HepG2 (cell line): ENCODE data around the gene TAF6L. TPM values are rescaled to one million over a fixed set of nuclear protein-coding genes. Genes with fewer than 3 reads are reported as not detected.
A peak's percentile ranks its signal among the peaks of the same experiment; 100 is the strongest.

ENCODE experiments used
- DRAP1 ChIP-seq: IDR thresholded peaks from 2 replicates; pipeline ENCODE4 v1.6.1; 2016; ENCODE audit warnings: missing genetic modification reagents, missing compliant biosample characterization
- HOXA3 ChIP-seq: sonication (generic); formaldehyde crosslinking; IDR thresholded peaks from 2 replicates; pipeline ENCODE4 v1.5.0; 2020; ENCODE audit warnings: missing genetic modification reagents
- KAT2B ChIP-seq: fragments of 150-350 bp; IDR thresholded peaks from 2 replicates; pipeline ENCODE4 v1.6.1; 2014; ENCODE audit warnings: low read depth, low read length, borderline replicate concordance
- MTF1 ChIP-seq: sonication (generic); formaldehyde crosslinking; IDR thresholded peaks from 2 replicates; pipeline ENCODE4 v1.5.0; 2020; ENCODE audit warnings: missing genetic modification reagents
- NBN ChIP-seq: fragments of 450-650 bp; conservative IDR thresholded peaks from 2 replicates; pipeline ENCODE4 v1.6.1; 2017
- NFE2 ChIP-seq: sonication (generic); formaldehyde crosslinking; IDR thresholded peaks from 2 replicates; pipeline ENCODE4 v1.4.0; 2020; ENCODE audit warnings: missing genetic modification reagents
- RFX3 ChIP-seq: IDR thresholded peaks from 2 replicates; pipeline ENCODE4 v1.6.1; 2016; ENCODE audit warnings: missing biosample characterization, missing genetic modification reagents
- RXRA ChIP-seq: sonication (generic); formaldehyde crosslinking; IDR thresholded peaks from 2 replicates; pipeline ENCODE4 v1.5.1; 2020; ENCODE audit warnings: missing genetic modification reagents
- SAFB2 ChIP-seq: sonication (generic); formaldehyde crosslinking; IDR thresholded peaks from 2 replicates; pipeline ENCODE4 v1.5.1; 2020; ENCODE audit warnings: missing genetic modification reagents, low read depth, mild to moderate bottlenecking, borderline replicate concordance
- XBP1 ChIP-seq: sonication (generic); formaldehyde crosslinking; IDR thresholded peaks from 2 replicates; pipeline ENCODE4 v1.5.0; 2020; ENCODE audit warnings: missing genetic modification reagents
- ZNF737 ChIP-seq: sonication (generic); formaldehyde crosslinking; IDR thresholded peaks from 2 replicates; pipeline ENCODE4 v1.5.0; 2020; ENCODE audit warnings: missing genetic modification reagents, mild to moderate bottlenecking, borderline replicate concordance
- ZNF747 ChIP-seq: sonication (generic); formaldehyde crosslinking; IDR thresholded peaks from 2 replicates; pipeline ENCODE4 v1.8.1; 2023; ENCODE audit warnings: missing genetic modification reagents, mild to moderate bottlenecking, borderline replicate concordance
- ZNF878 ChIP-seq: sonication (generic); formaldehyde crosslinking; IDR thresholded peaks from 2 replicates; pipeline ENCODE4 v1.8.1; 2023; ENCODE audit warnings: mild to moderate bottlenecking, missing genetic modification reagents, moderate library complexity
- polyA plus RNA-seq, 8 experiments: library from polyadenylated mRNA; depleted of rRNA in 3 of 8; stranded (reverse) in 7 of 8; unstranded in 1 of 8; fragments of >200 nt; fragmentation: Illumina TruSeq in 4 of 8; extraction: Trizol in 4 of 8; gene quantifications; 2 replicates each; pipeline versions ENCODE4 v1.2.1 to v1.2.3, GENCODE V29; 2011 to 2016; ENCODE audit warnings: low read depth in 4 of 8, missing spikeins in 1 of 8, mixed read lengths in 1 of 8; ENCODE audit not compliant: insufficient read depth in 1 of 8
- total RNA-seq, 5 experiments: library from RNA; depleted of rRNA; stranded (reverse); fragments of >200 nt; fragmentation: Illumina TruSeq; extraction: Trizol; gene quantifications; 2 replicates each; pipeline ENCODE4 v1.2.3, GENCODE V29; 2016; ENCODE audit warnings: low read depth in 1 of 5
- TF ChIP-seq, protein P1 (sequence below): sonication (generic); formaldehyde crosslinking; IDR thresholded peaks from 2 replicates; pipeline ENCODE4 v1.4.0; 2020; ENCODE audit warnings: missing genetic modification reagents
- TF ChIP-seq, protein P2 (sequence below): sonication (generic); formaldehyde crosslinking; IDR thresholded peaks from 2 replicates; pipeline ENCODE4 v1.4.0; 2020; ENCODE audit warnings: missing genetic modification reagents, borderline replicate concordance
- TF ChIP-seq, protein P3 (sequence below): IDR thresholded peaks from 2 replicates; pipeline ENCODE4 v1.4.0; 2020; ENCODE audit warnings: mild to moderate bottlenecking, missing genetic modification reagents
- TF ChIP-seq, protein P4 (sequence below): sonication (generic); formaldehyde crosslinking; IDR thresholded peaks from 2 replicates; pipeline ENCODE4 v1.4.0; 2020; ENCODE audit warnings: missing genetic modification reagents, low read depth, mild to moderate bottlenecking, borderline replicate concordance

The TAF6L gene
- total and polyA plus RNA-seq, 2 of the 13 experiments (the other 11 are each of a cell fraction or from before 2014, with no cell fraction given), result 12.6 to 19.4 TPM

GRCh38 chr11:62791501-62792201 lies 20.5 kb downstream of the TAF6L start, which contains the start of gene TMEM223 (continued):
- TF ChIP-seq DRAP1 (CRISPR knock-in tag), result peak; percentile 65
- TF ChIP-seq, protein P1, sequence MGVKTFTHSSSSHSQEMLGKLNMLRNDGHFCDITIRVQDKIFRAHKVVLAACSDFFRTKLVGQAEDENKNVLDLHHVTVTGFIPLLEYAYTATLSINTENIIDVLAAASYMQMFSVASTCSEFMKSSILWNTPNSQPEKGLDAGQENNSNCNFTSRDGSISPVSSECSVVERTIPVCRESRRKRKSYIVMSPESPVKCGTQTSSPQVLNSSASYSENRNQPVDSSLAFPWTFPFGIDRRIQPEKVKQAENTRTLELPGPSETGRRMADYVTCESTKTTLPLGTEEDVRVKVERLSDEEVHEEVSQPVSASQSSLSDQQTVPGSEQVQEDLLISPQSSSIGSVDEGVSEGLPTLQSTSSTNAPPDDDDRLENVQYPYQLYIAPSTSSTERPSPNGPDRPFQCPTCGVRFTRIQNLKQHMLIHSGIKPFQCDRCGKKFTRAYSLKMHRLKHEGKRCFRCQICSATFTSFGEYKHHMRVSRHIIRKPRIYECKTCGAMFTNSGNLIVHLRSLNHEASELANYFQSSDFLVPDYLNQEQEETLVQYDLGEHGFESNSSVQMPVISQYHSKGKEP (CRISPR knock-in tag), result no peak
- TF ChIP-seq NFE2 (CRISPR knock-in tag), result no peak
- TF ChIP-seq, protein P2, sequence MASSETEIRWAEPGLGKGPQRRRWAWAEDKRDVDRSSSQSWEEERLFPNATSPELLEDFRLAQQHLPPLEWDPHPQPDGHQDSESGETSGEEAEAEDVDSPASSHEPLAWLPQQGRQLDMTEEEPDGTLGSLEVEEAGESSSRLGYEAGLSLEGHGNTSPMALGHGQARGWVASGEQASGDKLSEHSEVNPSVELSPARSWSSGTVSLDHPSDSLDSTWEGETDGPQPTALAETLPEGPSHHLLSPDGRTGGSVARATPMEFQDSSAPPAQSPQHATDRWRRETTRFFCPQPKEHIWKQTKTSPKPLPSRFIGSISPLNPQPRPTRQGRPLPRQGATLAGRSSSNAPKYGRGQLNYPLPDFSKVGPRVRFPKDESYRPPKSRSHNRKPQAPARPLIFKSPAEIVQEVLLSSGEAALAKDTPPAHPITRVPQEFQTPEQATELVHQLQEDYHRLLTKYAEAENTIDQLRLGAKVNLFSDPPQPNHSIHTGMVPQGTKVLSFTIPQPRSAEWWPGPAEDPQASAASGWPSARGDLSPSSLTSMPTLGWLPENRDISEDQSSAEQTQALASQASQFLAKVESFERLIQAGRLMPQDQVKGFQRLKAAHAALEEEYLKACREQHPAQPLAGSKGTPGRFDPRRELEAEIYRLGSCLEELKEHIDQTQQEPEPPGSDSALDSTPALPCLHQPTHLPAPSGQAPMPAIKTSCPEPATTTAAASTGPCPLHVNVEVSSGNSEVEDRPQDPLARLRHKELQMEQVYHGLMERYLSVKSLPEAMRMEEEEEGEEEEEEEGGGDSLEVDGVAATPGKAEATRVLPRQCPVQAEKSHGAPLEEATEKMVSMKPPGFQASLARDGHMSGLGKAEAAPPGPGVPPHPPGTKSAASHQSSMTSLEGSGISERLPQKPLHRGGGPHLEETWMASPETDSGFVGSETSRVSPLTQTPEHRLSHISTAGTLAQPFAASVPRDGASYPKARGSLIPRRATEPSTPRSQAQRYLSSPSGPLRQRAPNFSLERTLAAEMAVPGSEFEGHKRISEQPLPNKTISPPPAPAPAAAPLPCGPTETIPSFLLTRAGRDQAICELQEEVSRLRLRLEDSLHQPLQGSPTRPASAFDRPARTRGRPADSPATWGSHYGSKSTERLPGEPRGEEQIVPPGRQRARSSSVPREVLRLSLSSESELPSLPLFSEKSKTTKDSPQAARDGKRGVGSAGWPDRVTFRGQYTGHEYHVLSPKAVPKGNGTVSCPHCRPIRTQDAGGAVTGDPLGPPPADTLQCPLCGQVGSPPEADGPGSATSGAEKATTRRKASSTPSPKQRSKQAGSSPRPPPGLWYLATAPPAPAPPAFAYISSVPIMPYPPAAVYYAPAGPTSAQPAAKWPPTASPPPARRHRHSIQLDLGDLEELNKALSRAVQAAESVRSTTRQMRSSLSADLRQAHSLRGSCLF (CRISPR knock-in tag), result no peak
- TF ChIP-seq, protein P3, sequence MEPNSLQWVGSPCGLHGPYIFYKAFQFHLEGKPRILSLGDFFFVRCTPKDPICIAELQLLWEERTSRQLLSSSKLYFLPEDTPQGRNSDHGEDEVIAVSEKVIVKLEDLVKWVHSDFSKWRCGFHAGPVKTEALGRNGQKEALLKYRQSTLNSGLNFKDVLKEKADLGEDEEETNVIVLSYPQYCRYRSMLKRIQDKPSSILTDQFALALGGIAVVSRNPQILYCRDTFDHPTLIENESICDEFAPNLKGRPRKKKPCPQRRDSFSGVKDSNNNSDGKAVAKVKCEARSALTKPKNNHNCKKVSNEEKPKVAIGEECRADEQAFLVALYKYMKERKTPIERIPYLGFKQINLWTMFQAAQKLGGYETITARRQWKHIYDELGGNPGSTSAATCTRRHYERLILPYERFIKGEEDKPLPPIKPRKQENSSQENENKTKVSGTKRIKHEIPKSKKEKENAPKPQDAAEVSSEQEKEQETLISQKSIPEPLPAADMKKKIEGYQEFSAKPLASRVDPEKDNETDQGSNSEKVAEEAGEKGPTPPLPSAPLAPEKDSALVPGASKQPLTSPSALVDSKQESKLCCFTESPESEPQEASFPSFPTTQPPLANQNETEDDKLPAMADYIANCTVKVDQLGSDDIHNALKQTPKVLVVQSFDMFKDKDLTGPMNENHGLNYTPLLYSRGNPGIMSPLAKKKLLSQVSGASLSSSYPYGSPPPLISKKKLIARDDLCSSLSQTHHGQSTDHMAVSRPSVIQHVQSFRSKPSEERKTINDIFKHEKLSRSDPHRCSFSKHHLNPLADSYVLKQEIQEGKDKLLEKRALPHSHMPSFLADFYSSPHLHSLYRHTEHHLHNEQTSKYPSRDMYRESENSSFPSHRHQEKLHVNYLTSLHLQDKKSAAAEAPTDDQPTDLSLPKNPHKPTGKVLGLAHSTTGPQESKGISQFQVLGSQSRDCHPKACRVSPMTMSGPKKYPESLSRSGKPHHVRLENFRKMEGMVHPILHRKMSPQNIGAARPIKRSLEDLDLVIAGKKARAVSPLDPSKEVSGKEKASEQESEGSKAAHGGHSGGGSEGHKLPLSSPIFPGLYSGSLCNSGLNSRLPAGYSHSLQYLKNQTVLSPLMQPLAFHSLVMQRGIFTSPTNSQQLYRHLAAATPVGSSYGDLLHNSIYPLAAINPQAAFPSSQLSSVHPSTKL (CRISPR knock-in tag), result 0 out of 2 replicates have a peak, but pooled peaks have one; percentile 13
- TF ChIP-seq ZNF747, result 0 out of 2 replicates have a peak, but pooled peaks have one; percentile 72
- no peak for TF ChIP-seq NBN
- no peak for TF ChIP-seq RFX3 (CRISPR knock-in tag)
- peak; percentile 57; the same call in 1 of the 2 replicates for TF ChIP-seq HOXA3 (CRISPR knock-in tag)
- 0 out of 2 replicates have a peak, but pooled peaks have one; percentile 87 for TF ChIP-seq ZNF737
- no peak for TF ChIP-seq KAT2B
- TF ChIP-seq ZNF878 (CRISPR knock-in tag), result no peak
- no peak for TF ChIP-seq XBP1 (CRISPR knock-in tag)
- TF ChIP-seq RXRA (CRISPR knock-in tag), result peak; percentile 56; the same call in 1 of the 2 replicates
- peak; percentile 92 for TF ChIP-seq SAFB2 (CRISPR knock-in tag)
- TF ChIP-seq, protein P4, sequence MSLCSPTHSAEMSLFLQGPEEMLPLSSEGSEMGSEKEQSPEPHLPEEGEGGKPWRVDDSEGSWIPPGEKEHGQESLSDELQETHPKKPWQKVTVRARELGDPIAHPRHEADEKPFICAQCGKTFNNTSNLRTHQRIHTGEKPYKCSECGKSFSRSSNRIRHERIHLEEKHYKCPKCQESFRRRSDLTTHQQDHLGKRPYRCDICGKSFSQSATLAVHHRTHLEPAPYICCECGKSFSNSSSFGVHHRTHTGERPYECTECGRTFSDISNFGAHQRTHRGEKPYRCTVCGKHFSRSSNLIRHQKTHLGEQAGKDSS (CRISPR knock-in tag), result peak; percentile 51; the same call in 1 of the 2 replicates
- no peak for TF ChIP-seq MTF1 (CRISPR knock-in tag)
